SK-N-SH (cell line): ENCODE measurements around the gene LSM2.
"Not testable (repeated sequence)": the region's sequence is repeated elsewhere in the genome, so short reads cannot be mapped to it uniquely, and the experiment has no call there.

Experiments used
- CTCF ChIP-seq: fragments of 200-600 bp; sonication (generic); IDR thresholded peaks from 2 replicates; pipeline ENCODE4 v1.6.1; 2017; ENCODE audit warnings: antibody characterized with exemption, mild to moderate bottlenecking, moderate library complexity
- FOXM1 ChIP-seq: IDR thresholded peaks from 2 replicates; pipeline ENCODE4 v1.4.0; 2012; ENCODE audit warnings: low read depth, mild to moderate bottlenecking
- GATA2 ChIP-seq: sonication (generic); formaldehyde crosslinking; IDR thresholded peaks from 2 replicates; pipeline ENCODE4 v1.5.0; 2020; ENCODE audit warnings: mild to moderate bottlenecking, missing genetic modification reagents
- JUND ChIP-seq: IDR thresholded peaks from 2 replicates; pipeline ENCODE4 v1.4.0; 2012
- MAX ChIP-seq: IDR thresholded peaks from 2 replicates; pipeline ENCODE4 v1.4.0; 2012; ENCODE audit warnings: low read depth
- NRF1 ChIP-seq: IDR thresholded peaks from 2 replicates; pipeline ENCODE4 v1.6.1; 2012; ENCODE audit warnings: low read depth, mild to moderate bottlenecking, low read length
- POLR2AphosphoS5 ChIP-seq: IDR thresholded peaks from 2 replicates; pipeline ENCODE4 v1.6.1; 2012; ENCODE audit warnings: low read depth, low read length
- RAD21 ChIP-seq: IDR thresholded peaks from 2 replicates; pipeline ENCODE4 v1.6.1; 2012; ENCODE audit warnings: mild to moderate bottlenecking, low read length
- REST ChIP-seq: IDR thresholded peaks from 2 replicates; pipeline ENCODE4 v1.6.1; 2012; ENCODE audit warnings: mild to moderate bottlenecking, low read depth, low read length, moderate library complexity
- ZBTB33 ChIP-seq: IDR thresholded peaks from 2 replicates; pipeline ENCODE4 v1.4.0; 2012; ENCODE audit warnings: low read depth, borderline replicate concordance

GRCh38 chr6:31817133-31817928 lies 10.6 kb upstream of the LSM2 start:
- not testable (repeated sequence) for TF ChIP-seq CTCF; POLR2AphosphoS5; ZBTB33; JUND; MAX; NRF1; FOXM1; RAD21; REST; GATA2 (CRISPR knock-in tag)
